ENCODE measurements around the gene STIP1. TPM values are rescaled to one million over a fixed set of nuclear protein-coding genes. Genes with fewer than 3 reads are reported as not detected.
A peak's percentile ranks its signal among the peaks of the same experiment; 100 is the strongest.

The STIP1 gene
- total RNA-seq, 2 experiments from 2014 or later: 258 to 269 TPM

DNA sequence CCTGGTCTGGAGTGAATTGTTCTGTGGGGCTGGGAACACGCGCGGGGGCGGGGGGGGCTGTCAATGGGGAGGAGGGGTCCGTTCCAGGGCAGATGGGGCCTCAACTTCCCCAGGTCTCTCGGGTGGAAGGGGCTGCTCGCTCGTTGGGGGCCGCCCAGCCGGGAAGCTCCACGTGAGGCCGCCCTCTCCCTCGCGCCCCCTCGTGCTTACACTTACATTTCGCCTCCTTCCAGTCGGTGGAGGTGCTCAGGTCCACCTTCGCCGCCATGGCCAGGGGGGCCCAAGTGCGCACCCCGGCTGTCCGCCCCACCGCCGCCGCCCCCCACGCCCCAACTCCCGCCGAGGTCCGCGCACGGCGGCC, 20.5 kb upstream of the STIP1 start:
- no peaks in the 10 kb centered on the region for H3K9me3 Mint-ChIP-seq
- no peaks in the 10 kb centered on the region for H3K27me3 Mint-ChIP-seq
- H3K4me1 Mint-ChIP-seq: peaks cover 10% of the 10 kb centered on the region

GRCh38 chr11:64165842-64166635, 19.9 kb upstream of the STIP1 start, which contains the start of gene MACROD1:
TSS of gene MACROD1 (minus strand) at chr11:64166113. CDS start at chr11:64165994, 119 bp downstream.
- H3K4me1 Mint-ChIP-seq: peaks cover 10% of the 10 kb centered on the region
- CTCF ChIA-PET: interaction anchor here (0.9 to 1.7 kb wide), 5 partner anchors 13 to 41 kb away, joined by 3 to 5 read pairs (median 4); partner anchors contain the start of gene FERMT3
- POLR2A ChIA-PET: interaction anchor here (0.8 to 6.3 kb wide), 10 partner anchors 12 to 1325 kb away, joined by 3 to 51 read pairs (median 3); partner anchors contain the start of genes FERMT3 and STIP1
- H3K9me3 Mint-ChIP-seq: no peaks in the 10 kb centered on the region
- H3K36me3 Mint-ChIP-seq (ENCODE audit: low read depth): no peaks in the 10 kb centered on the region
- peak within 1 kb of the TSS; percentile 84 for H3K4me3 Mint-ChIP-seq
- DNase-seq: peak; percentile 84
- no peaks in the 10 kb centered on the region for H3K27me3 Mint-ChIP-seq
- no peak within 1 kb of the TSS for H3K27ac Mint-ChIP-seq

More for the DNA sequence above, 20.5 kb upstream of the STIP1 start:
- Mint-ChIP-seq H3K27ac (no peak overlapping the region), H3K36me3 (ENCODE audit: low read depth) (no peaks in the 10 kb centered on the region), H3K4me3 (peak overlapping the region; percentile 69)
- DNase-seq: no peak
- ChIA-PET CTCF (interaction anchor here (0.9 to 1.7 kb wide), 3 partner anchors 13 to 39 kb away, joined by 3 to 5 read pairs (median 5); no protein-coding TSS in a partner anchor), POLR2A (interaction anchor here (0.6 to 6.3 kb wide), 4 partner anchors 13 to 105 kb away, joined by 3 to 51 read pairs (median 3); partner anchors contain the start of gene STIP1)

DNA sequence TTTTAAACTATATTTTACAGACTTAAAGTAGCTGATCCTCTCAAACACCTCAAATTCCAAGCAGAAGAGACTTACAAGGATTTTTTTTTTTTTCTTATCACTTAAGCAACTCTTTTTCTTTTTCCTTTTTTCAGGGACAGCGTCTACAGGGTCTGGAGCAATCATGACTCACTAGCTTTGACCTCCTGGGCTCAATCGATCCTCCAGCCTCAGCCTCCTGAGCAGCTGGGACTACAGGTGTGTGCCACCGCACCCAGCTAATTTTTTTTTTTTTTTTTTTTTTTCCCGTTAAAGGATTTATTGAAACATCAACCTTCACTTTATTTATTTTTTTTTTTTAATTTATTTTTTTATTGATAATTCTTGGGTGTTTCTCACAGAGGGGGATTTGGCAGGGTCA, 15.6 kb upstream of the STIP1 start:
- Mint-ChIP-seq H3K9me3 (peaks cover 3% of the 10 kb centered on the region), H3K4me1 (peaks cover 6% of the 10 kb centered on the region), H3K36me3 (ENCODE audit: low read depth) (peaks cover 3% of the 10 kb centered on the region), H3K27ac (no peak overlapping the region), H3K27me3 (no peaks in the 10 kb centered on the region), H3K4me3 (no peak overlapping the region)
- POLR2A ChIA-PET: interaction anchor here (1.6 kb wide), 1 partner anchor 15 kb away, joined by 5 read pairs; the partner anchor contains the start of gene STIP1
- no peak for DNase-seq
- CTCF ChIA-PET: interaction anchor here (0.6 kb wide), 1 partner anchor 10 kb away, joined by 3 read pairs; no protein-coding TSS in a partner anchor

DNA sequence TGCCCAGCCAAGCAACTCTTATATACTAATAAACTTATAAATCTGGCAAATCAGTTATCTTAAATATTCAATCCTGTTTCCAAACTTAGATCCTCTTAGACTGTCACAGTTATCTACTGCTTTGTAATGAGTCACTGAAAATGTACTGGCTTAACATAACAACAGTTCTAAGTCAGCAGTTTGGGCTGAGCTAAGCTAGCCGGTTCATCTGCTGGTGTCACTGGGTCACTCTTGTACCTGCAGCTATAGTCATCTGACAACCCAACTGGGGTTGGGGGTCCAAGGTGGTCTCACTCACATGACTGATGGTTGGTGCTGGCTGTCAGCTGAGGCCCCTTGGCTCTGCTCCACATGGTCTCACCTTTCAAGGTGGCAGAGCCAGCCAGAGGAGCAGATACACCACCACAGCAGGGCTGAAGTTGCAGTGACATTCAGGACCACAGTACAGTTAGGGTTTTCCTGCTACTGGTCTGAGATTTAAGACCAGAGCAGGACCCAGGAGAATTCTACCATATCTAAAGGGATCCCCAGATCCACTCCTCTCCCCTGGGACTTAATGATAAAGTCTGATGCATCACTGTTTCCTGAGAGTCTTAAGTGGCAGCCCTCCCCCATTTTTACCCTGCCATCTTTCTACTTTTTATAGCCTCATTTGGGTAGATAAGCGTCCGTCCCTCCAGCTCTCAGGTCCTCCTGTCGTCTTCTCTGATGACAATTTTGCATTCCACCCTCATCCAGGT, 12.2 kb upstream of the STIP1 start:
- H3K4me1 Mint-ChIP-seq: peaks cover 22% of the 10 kb centered on the region
- ChIA-PET CTCF (interaction anchor here (1.4 kb wide), 1 partner anchor 11 kb away, joined by 6 read pairs; no protein-coding TSS in a partner anchor), POLR2A (interaction anchor here (0.8 to 3.6 kb wide), 2 partner anchors 11 to 127 kb away, joined by 3 to 20 read pairs; partner anchors contain the start of gene STIP1)
- no peak for DNase-seq
- H3K9me3 Mint-ChIP-seq: peaks cover 7% of the 10 kb centered on the region
- H3K36me3 Mint-ChIP-seq (ENCODE audit: low read depth): peaks cover 3% of the 10 kb centered on the region
- no peak overlapping the region for H3K4me3 Mint-ChIP-seq
- no peak overlapping the region for H3K27ac Mint-ChIP-seq
- H3K27me3 Mint-ChIP-seq: no peaks in the 10 kb centered on the region

- peaks cover 6% of the 10 kb centered on the region for H3K36me3 Mint-ChIP-seq (ENCODE audit: low read depth)
- DNase-seq: peak; percentile 41
- H3K27me3 Mint-ChIP-seq: no peaks in the 10 kb centered on the region
- no peak overlapping the region for H3K4me3 Mint-ChIP-seq
- peaks cover 32% of the 10 kb centered on the region for H3K4me1 Mint-ChIP-seq
- CTCF ChIA-PET: interaction anchor here (1.1 kb wide), 1 partner anchor 28 kb away, joined by 3 read pairs; no protein-coding TSS in a partner anchor
- peaks cover 7% of the 10 kb centered on the region for H3K9me3 Mint-ChIP-seq
- H3K27ac Mint-ChIP-seq: peak overlapping the region; percentile 65
- POLR2A ChIA-PET: interaction anchor here (2.4 to 3.6 kb wide), 2 partner anchors 8 to 10 kb away, joined by 6 to 20 read pairs; partner anchors contain the start of gene STIP1
Measured at GRCh38 chr11:64176751-64177150, 9.2 kb upstream of the STIP1 start.

- Mint-ChIP-seq H3K4me3 (no peak overlapping the region), H3K36me3 (ENCODE audit: low read depth) (peaks cover 9% of the 10 kb centered on the region), H3K9me3 (peaks cover 7% of the 10 kb centered on the region), H3K4me1 (peaks cover 41% of the 10 kb centered on the region), H3K27me3 (no peaks in the 10 kb centered on the region), H3K27ac (no peak overlapping the region)
- POLR2A ChIA-PET: interaction anchor here (2.4 kb wide), 1 partner anchor 12 kb away, joined by 6 read pairs; no protein-coding TSS in a partner anchor
- CTCF ChIA-PET: interaction anchor here (1.0 kb wide), 1 partner anchor 9 kb away, joined by 3 read pairs; no protein-coding TSS in a partner anchor
- no peak for DNase-seq
Measured at GRCh38 chr11:64178203-64178602, 7.8 kb upstream of the STIP1 start.

DNA sequence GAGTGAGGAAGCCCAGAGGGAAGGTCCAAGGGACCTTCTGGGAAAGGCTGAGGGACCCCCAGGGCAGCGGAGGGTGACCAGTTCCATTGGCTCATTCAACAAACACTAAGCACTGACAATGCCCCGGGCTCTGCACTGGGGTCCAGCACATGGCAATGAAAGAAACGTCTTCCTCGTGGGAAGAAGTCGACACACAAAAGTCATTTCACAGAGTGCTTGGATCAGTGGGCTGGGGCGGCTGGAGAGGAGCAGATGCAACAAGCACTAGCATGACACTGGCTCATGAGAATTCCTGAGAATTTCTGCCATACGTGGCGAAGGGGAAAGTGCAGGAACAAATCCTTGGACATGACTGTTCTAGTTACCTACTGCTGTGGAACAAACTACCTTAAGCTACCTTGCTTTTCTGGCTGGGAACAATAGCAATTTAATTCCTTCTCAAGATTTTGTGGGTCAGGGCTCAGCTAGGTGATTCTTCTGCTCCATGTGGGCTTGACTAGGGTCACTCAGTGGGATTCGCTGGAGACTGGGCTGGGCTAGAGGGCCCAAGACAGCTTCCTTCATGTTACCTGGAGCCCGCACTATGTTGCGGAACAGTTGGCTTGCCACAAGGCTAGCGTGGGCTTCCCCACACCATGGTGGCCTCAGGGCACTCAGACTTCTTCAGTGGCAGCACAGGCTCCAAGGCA, 6.9 kb upstream of the STIP1 start:
- ChIA-PET POLR2A (interaction anchor here (2.4 kb wide), 1 partner anchor 13 kb away, joined by 6 read pairs; no protein-coding TSS in a partner anchor), CTCF (interaction anchor here (1.0 kb wide), 1 partner anchor 10 kb away, joined by 3 read pairs; no protein-coding TSS in a partner anchor)
- Mint-ChIP-seq H3K27me3 (no peaks in the 10 kb centered on the region), H3K36me3 (ENCODE audit: low read depth) (peaks cover 7% of the 10 kb centered on the region), H3K4me3 (no peak overlapping the region), H3K4me1 (peaks cover 50% of the 10 kb centered on the region), H3K27ac (no peak overlapping the region), H3K9me3 (peaks cover 5% of the 10 kb centered on the region)
- no peak for DNase-seq

DNA sequence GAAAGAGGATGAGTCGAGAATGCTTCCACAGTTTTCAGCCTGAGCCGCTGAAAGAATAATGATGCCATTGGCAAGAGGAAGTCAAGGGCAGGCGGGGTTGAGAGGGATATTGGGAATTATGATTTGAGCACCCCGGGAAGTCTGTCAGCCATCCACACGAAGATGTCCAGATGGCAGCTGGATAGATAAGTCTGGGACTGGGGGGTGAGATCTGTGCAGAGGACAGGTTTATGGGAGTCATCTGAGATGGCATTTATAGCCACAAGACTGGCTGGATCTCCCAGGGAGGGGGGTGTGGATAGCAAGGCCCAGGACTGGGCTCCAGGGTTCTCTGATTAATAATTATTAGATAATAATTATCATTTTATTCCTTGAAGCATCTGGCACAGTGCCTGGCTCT, 5.1 kb upstream of the STIP1 start:
- Mint-ChIP-seq H3K27ac (no peak overlapping the region), H3K9me3 (peaks cover 3% of the 10 kb centered on the region), H3K4me1 (peaks cover 58% of the 10 kb centered on the region), H3K36me3 (ENCODE audit: low read depth) (peaks cover 8% of the 10 kb centered on the region), H3K27me3 (no peaks in the 10 kb centered on the region), H3K4me3 (no peak overlapping the region)
- CTCF ChIA-PET: interaction anchor here (1.0 to 1.4 kb wide), 3 partner anchors 23 to 28 kb away, joined by 3 read pairs; partner anchors contain the start of gene FERMT3
- POLR2A ChIA-PET: interaction anchor here (0.9 to 2.4 kb wide), 3 partner anchors 14 to 25 kb away, joined by 3 to 13 read pairs (median 6); partner anchors contain the start of gene FERMT3
- DNase-seq: no peak

DNA sequence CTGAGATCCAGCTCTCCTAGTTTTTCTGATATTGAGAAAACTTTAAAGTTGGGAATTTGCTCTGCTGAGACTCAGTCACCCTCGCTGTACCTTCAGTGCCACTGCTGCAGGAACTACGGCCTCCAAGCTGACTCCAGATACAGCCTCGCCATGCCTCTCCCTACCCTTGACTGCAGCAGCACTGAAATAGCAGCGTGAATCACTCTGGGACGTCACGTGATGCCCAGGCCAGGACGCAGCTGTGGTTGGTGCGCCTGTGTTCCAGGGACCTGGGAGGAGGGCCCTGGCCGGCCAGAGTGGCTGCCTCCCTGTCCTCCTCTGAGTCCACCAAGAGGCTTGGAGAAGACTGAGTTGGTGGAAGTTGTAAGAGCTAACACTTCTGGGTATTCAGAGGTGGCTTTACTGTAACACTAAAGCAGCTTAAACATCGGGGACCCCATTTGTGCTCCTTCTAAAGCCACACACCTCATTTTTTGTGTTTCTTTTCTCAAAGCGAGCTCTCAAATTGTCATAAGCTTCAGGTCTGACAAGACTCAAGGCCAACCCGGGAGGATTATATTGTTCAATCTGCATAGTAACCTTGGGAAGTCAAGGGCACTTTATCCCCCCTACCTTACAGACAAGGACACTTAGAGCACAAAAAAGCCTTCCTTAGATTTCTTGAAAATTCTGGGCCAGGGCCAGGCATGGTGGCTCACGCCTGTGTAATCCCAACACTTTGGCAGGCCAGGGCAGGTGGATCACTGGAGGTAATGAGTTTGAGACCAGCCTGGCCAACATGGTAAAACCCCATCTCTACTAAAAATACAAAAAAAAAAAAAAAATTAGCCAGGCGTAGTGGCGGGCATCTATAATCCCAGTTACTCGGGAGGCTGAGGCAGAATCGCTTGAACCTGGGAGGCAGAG, 4.2 kb upstream of the STIP1 start:
- ChIA-PET CTCF (interaction anchor here (0.6 to 1.4 kb wide), 6 partner anchors 22 to 392 kb away, joined by 3 to 5 read pairs (median 4); partner anchors contain the start of gene FERMT3), POLR2A (interaction anchor here (0.9 to 2.4 kb wide), 3 partner anchors 15 to 25 kb away, joined by 3 to 13 read pairs (median 6); partner anchors contain the start of gene FERMT3)
- no peak overlapping the region for H3K4me3 Mint-ChIP-seq
- H3K27me3 Mint-ChIP-seq: no peaks in the 10 kb centered on the region
- peak; percentile 61 for DNase-seq
- peaks cover 10% of the 10 kb centered on the region for H3K36me3 Mint-ChIP-seq (ENCODE audit: low read depth)
- peaks cover 3% of the 10 kb centered on the region for H3K9me3 Mint-ChIP-seq
- H3K27ac Mint-ChIP-seq: no peak overlapping the region
- peaks cover 54% of the 10 kb centered on the region for H3K4me1 Mint-ChIP-seq

DNA sequence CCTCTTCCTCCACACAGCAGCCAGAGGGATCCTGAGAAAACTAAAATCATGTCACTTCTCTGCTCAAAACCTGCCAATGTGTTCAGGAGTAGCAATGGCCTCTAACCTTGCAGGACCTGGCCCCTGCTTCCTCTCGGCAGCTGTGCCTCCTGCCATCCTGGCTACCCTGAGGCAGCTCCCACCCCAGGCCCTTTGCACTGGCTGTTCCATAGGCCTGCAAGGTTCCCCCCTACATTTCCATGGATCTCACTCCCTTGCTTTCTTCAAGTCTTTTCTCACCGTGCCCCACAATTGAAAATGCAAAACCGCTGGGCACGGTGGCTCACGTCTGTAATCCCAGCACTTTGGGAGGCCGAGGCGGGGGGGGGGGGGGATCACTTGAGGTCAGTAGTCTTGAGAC, 2.1 kb upstream of the STIP1 start:
- no peak for DNase-seq
- H3K27ac Mint-ChIP-seq: no peak overlapping the region

More for the DNA sequence above, 2.1 kb upstream of the STIP1 start:
- ChIA-PET POLR2A (interaction anchor here (1.3 to 15.6 kb wide), 6 partner anchors 9 to 182 kb away, joined by 3 to 272 read pairs (median 24); partner anchors contain the start of genes FERMT3, NUDT22 and TRPT1), CTCF (interaction anchor here (1.8 to 6.5 kb wide), 3 partner anchors 10 to 31 kb away, joined by 5 to 71 read pairs (median 6); partner anchors contain the start of gene FERMT3)
- Mint-ChIP-seq H3K27me3 (no peaks in the 10 kb centered on the region), H3K4me3 (no peak overlapping the region), H3K36me3 (ENCODE audit: low read depth) (peaks cover 19% of the 10 kb centered on the region), H3K4me1 (peaks cover 46% of the 10 kb centered on the region), H3K9me3 (no peaks in the 10 kb centered on the region)

Data from activated CD4-positive, alpha-beta memory T cell treated with anti-CD3 and anti-CD28 coated beads, Interleukin-2, amount 10 ng/mL, durations not matched to agents 7 days and 5 days (primary cell).